NCI-H82 (cell line): ENCODE measurements around the gene SCAMP1.

Experiments
- DNase-seq: peaks from one replicate; lab custom pipeline; 2025; lab: John Stamatoyannopoulos, UW

SCAMP1 gene

DNA sequence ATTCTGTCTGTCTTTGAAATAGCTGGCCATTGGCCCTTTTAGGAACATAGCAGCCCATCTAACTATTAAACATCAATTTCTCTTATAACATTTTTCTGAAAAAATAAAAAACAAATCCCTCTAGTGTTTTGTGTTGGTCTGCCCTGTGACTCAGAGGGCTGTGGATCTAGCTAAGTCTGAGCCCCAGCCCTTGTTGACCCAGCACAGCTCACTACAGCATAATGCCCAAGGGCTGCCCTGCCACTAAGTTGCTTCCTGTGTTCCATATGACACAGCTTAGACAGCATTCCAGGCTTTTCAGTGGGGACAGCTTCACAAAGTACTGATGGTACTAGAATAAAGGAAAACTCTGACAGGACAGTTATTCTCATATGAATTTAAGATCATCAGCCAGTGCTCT, 136.0 kb downstream of the SCAMP1 start:
- DNase-seq: no peak

- peak; percentile 59 for DNase-seq
Measured at GRCh38 chr5:78497573-78498533, 137.4 kb downstream of the SCAMP1 start.

GRCh38 chr5:78499485-78499884, 139.1 kb downstream of the SCAMP1 start:
- no peak for DNase-seq

GRCh38 chr5:78500028-78500427, 139.6 kb downstream of the SCAMP1 start:
- DNase-seq: peak; percentile 19

- no peak for DNase-seq
Measured at GRCh38 chr5:78500871-78501270, 140.5 kb downstream of the SCAMP1 start.

DNA sequence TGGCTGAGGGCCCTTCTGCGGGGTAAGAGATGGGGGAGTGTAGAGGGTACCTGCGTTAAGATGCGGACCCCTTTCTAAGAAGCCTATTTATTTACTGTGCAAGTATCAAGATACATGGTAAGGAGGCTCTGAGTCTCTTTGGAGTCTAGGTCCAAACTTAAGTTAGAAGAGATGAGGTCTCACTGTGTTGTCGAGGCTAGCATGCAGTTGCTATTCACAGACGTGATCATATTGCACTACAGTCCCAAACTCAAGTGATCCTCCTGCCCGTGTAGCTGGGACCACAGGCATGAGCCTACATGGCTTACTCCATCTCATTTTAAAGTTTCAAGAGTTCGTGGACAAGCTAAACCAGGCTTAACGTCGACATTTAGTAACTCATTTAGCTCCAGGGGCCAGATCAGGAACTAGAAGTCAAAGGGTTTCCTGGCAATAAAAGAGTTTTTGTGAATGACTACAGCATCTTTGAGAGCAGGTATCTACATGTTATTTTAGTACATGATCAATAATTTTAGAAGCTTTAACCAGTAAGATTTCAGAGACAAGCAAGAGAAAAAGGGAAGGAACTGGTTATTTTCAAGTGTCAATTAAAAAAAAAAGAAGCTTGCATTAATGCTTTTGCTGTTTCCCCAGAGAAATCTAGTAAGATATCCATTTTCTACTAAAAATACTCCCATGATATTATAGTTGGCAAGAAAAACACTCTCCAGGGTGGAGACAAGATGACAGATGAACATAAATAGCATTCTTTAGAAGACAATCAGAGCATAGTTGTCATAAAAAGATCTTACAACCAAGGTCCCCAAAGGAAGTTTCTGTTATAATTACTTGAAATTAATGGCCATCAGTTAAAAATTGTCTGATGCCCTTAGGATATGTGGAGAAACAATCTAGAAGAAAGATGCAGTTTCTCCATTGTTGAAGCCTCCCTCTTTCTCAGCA, 141.3 kb downstream of the SCAMP1 start:
- DNase-seq: no peak

DNA sequence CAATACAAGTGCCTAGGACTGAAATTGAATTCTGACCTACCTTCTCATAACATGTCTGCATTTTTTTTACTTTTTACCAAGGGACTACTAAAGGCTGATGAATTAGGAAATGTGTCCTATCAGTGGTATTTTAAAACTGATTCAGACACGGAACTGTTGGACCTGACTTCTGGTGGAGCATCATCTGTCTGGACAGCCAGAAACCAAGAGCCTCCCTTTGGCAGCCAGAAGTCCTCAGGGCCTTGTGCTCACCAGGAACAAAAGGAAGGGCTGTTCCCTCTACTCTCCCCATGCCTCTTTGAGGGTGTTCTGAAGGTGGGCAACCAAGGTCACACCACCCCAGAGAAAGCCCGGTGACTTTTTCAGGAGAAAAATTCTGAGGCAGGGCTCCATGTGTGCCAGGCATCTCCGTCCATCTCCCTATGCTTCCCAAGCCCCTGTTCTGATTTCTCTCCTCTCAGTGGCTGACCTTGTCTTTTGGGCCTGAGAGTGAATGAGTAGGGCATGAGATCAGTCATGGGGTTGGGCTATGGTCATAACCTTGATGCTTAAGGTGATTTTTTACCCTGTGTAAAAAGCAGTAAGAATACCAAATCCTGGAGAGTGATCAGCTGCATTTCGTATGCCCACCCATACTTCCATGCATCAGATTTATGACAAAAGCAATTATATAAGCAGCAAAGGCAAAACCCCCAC, 143.7 kb downstream of the SCAMP1 start:
- DNase-seq: no peak

DNA sequence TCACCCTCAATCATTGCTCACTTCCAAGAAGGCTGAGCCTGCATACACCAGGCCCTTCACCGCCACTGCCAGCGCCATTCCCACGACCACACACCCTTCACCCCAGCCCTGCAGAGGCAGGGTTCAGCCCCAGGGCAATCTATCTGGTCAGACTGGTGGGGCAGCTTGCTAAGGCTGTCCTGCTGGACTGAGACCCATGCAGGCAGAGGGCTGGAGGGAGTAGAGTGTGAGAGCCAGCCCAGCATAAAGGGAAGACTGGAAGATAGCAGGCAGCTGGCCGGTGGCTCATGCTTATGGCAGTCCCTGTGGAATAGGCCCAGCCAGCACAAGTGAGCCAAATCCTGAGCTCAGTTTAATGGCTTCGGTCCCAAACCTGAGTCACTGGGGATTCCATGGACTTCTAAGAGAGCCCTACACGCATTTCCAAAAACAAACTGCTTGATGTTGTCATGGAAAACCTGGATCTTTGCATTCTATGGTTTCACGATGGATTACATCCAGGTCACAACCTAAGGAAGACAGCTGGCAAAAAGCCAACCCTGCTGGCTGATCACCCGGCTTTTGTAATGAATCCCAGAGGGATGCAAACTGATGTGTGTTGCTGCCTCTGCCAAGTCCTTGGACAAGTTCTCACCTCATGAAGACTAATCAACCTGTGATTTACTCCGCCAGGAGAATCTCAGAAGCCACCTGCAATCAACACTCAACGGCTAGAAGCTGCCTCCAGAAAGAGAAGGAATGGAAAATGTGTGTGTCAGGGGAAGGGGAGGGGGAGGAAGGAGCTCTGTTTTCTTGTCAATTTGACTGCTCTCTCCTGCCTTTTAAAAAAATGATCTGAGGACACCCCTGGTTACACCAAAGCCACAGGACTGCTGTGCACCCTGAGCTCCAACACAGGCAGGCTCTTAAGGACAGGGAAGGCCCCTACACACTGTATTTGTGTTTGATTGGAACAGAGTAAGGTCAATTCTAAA, 144.6 kb downstream of the SCAMP1 start:
- DNase-seq: peak; percentile 77

DNA sequence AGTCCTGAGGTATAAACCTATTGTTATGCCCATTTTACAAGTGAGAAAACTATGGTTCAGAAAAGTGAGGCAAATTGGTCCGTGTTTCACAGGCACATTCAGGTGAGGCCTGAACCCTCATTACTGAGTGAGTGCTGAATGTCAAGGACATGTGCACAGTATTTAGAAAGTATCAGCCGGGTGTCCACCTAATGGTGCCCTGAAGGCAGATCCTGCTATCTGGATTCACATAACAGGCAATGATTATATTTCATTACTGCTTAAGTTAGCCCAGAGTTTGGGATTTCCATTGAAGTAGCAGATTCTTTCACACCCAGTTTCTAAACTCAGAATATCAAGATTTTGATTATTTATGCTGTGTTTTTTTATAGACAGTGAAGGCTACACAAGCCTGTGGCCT, 145.4 kb downstream of the SCAMP1 start:
- no peak for DNase-seq

DNA sequence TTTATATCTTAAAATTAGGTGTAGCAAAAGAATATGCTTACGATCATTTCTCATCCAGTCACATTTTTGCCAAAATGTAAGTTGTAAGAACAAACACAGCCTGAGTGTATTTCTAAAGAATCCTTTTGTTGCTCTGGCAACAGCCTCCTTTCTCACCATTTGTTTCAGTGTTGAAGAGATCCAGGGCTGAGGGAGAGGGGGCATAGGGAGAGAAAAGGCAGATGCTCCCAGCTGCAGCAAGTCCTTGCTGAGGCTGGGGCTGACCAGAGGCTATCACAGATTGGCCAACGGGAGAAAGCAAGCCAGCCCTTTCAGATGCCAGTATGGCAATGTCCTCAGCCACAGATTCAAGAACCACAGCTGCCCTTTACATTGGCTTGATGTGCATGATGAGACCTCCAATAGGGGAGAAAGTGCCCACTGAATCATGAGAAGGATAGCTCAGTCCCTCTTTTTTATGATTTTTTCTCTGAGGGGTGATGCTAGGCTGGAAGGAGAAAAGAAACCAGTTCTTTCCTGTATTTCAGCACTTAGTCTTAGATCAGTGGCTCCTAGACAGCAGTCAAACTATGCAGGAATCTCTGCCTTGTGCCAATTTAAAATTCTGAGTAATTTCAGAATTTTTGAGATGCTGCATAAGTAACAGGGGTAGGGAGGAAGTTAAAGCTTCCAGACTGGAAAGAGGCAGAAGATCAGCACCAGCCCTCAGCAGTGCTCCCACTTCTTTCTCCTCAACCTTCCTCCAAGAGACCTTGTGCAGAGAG, 146.0 kb downstream of the SCAMP1 start:
- no peak for DNase-seq

GRCh38 chr5:78507531-78507930, 147.1 kb downstream of the SCAMP1 start:
- no peak for DNase-seq

GRCh38 chr5:78508186-78508765, 147.9 kb downstream of the SCAMP1 start:
- no peak for DNase-seq

DNA sequence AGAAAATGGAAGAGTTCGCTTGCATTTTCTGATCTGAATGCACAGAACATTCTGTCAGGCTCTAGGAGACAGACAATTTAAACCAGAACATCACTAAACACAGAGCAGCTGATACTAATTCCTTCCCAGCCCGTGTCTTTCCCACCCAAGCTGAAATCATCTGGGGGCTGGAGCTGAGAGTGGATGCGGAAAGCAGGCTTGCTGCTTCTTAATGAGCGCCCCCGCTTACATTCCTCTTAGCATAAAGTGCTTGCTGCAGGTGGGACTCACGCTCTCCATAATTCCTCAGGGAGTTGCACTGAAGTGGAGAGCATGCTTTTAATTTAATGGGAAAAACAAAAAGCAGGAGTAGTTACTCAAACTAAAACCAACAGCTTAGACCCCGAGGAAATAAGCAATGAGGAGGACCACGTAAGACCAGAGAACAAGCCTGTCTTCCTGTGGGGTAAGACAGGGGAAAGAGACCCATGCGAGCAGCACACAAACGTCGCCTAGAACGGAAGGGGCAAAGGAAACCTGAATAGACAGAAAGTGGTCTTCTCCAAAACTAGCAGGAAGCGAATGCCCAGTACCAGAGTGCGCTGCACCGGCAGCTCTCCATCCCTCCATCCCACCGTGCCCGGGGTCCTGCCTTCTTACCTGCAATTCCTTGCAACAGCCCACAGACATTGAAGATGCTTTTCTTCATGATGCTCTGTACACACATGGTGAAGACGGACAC, 148.9 kb downstream of the SCAMP1 start:
- no peak for DNase-seq

GRCh38 chr5:78509884-78510769, 149.7 kb downstream of the SCAMP1 start:
- no peak for DNase-seq

- DNase-seq: no peak
Measured at GRCh38 chr5:78511121-78511906, 150.9 kb downstream of the SCAMP1 start.

- DNase-seq: no peak
Measured at GRCh38 chr5:78512435-78512834, 152.0 kb downstream of the SCAMP1 start.

- no peak for DNase-seq
Measured at GRCh38 chr5:78513441-78513840, 153.0 kb downstream of the SCAMP1 start.
